LNCaP clone FGC (cell line): Measurements from ENCODE around the gene MAP4K4.

Experiments used
- DNase-seq: peaks from one replicate; pipeline ENCODE4 v3.0.0-alpha.2; 2011; ENCODE audit warnings: low read depth
- H3K4me3 ChIP-seq: 2 replicates; pipeline ENCODE4 v1.5.1; 2011; ENCODE audit warnings: mild to moderate bottlenecking, low read depth, low read length, control low read depth
- CTCF ChIP-seq: IDR thresholded peaks from 2 replicates; pipeline ENCODE4 v1.5.1; 2012; ENCODE audit warnings: mild to moderate bottlenecking; ENCODE audit not compliant: control insufficient read depth, insufficient read depth; ENCODE audit errors: extremely low read depth

The MAP4K4 gene

DNA sequence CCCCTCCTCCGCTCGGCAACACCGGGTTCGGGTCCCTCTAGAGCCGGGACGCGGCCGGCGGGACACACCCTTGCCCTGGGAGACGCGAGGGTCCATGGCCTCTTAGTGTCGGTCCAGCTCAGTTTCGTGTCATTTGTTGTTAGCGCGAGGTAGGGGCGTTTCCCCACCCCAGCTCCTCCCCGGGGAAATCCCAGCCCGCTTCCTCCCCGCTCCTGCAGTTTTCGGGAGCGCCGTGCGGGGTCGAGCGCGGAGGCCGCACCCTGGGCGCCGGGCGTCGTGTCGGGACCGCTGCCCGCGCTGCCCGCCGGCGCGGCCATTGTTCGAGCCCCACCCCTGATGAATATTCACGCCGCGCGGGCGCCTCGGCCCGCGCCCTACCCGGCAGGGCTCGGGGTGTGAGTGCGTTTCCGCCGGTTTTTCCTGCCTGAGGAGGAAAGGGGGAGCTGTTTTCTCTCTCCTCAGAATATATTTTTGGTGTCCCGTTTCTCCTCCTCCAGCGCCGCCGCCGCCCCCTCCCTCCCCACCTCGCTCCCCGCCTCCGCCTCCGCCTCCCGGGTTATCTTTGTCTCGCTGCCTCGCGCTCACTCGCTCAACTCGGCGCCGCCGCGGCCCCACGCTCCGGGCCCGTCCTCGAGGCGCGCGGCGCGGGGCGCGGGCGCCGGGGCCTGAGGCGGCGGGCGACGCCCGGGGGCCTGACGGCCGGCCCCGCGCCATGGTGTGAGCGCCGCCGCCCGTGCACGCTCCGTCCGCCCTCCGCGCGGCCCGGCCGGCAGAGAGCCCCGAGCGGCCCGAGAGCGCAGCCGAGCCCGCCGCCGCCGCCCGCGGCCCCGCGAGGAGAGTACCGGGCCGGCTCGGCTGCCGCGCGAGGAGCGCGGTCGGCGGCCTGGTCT is at the start of gene MAP4K4:
Gene MAP4K4, plus strand, starts transcription at position 584 of the 890 bp plus-strand sequence. CDS start 374 bp downstream, outside the sequence.
- DNase-seq = peak; percentile 23
- peak within 1 kb of the TSS; percentile 82 for H3K4me3 ChIP-seq
- no peak; the same call in none of the 2 replicates for TF ChIP-seq CTCF

- no peak for DNase-seq
- TF ChIP-seq CTCF = no peak
- no peak overlapping the region for H3K4me3 ChIP-seq
Observed at GRCh38 chr2:101653469-101653868, 44.0 kb upstream of the MAP4K4 start.

DNA sequence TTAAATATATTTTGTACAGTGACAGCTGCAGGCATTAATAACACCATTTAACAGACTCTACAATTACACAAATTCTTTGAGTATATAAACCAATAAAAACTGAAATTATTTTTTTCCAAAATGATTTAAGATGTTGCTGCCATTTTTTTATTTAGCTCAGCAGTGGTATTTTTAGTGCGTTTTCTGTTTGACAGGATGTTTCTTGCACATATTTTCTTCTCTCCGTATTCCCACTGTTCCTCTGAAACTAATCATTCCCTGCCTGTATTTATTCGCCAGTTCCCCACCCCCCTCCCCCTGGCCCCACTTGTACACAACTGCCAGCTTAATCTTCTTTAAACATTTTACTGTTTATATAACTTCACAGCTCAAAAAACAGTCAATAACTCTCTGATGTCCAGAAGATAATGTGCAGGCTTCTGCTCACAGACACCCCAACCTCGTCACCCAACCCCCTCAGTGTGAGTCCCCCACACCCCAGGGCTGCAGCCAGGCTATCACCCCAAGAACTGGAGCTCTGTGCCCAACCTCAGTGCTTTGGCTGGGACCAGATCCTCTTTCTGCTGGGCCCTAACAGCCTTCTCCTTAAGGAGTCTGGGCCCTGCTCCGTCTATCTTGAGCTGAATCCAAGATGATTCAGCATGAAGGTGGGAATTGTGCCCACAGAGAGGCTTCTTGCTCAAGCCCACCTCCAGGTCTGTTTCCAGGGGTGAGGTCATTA is 41.6 kb upstream of the MAP4K4 start:
- TF ChIP-seq CTCF = no peak
- no peak for DNase-seq
- H3K4me3 ChIP-seq = no peak overlapping the region

GRCh38 chr2:101657787-101658186 is 39.7 kb upstream of the MAP4K4 start:
- no peak for DNase-seq
- TF ChIP-seq CTCF = no peak
- H3K4me3 ChIP-seq = no peak overlapping the region

GRCh38 chr2:101658387-101658786 is 39.1 kb upstream of the MAP4K4 start:
- TF ChIP-seq CTCF = no peak
- no peak overlapping the region for H3K4me3 ChIP-seq
- DNase-seq = no peak

DNA sequence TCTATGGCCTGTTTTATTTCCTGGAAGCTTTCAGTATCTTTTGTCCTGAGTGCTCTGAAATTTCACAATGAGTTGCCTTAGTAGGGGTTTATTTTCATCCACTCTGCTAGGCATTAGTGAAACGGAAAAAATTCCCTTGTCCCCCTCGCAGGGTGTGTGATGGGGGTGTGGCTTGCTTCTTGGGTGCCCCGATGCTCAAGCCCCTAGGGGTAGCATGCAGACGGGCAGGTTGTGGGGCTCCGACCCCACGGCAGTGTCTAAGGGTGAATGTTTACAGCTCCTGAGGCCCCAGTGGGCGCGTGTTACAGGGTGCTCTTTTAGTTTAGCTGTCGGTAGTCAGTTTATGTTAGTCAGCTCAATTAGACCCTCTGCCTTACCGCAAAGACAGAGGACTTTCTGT is 32.2 kb upstream of the MAP4K4 start:
- no peak for DNase-seq
- H3K4me3 ChIP-seq = no peak overlapping the region
- no peak for TF ChIP-seq CTCF
